AG04449 (cell line): ENCODE measurements around the gene SEMA5A.
A peak's percentile ranks its signal among the peaks of the same experiment; 100 is the strongest.

ENCODE experiments used
- CTCF ChIA-PET: fragments of 350-600 bp; formaldehyde crosslinking; extraction: SDS; loops from one replicate; lab custom pipeline; 2021; ENCODE audit warnings: antibody characterized with exemption; lab: Yijun Ruan, JAX
- POLR2A ChIA-PET: fragments of 400-600, 350-600 bp; formaldehyde crosslinking; extraction: SDS; loops from one replicate; lab custom pipeline; 2020; ENCODE audit warnings: antibody characterized with exemption, inconsistent platforms; lab: Yijun Ruan, JAX
- DNase-seq: peaks from one replicate; pipeline ENCODE4 v3.0.0-alpha.2; 2010; ENCODE audit warnings: low read depth, low spot score
- H3K4me3 ChIP-seq: 2 replicates; pipeline ENCODE4 v1.5.1; 2011; ENCODE audit warnings: low read depth, mild to moderate bottlenecking, control low read depth, low read length
- TF ChIP-seq, protein P1 (sequence below): IDR thresholded peaks from one replicate; pipeline ENCODE4 v1.5.1; 2011; ENCODE audit warnings: mild to moderate bottlenecking, moderate library complexity, low read length, control low read depth, inconsistent platforms; ENCODE audit not compliant: insufficient read depth; ENCODE audit errors: missing control alignments

Gene SEMA5A

DNA sequence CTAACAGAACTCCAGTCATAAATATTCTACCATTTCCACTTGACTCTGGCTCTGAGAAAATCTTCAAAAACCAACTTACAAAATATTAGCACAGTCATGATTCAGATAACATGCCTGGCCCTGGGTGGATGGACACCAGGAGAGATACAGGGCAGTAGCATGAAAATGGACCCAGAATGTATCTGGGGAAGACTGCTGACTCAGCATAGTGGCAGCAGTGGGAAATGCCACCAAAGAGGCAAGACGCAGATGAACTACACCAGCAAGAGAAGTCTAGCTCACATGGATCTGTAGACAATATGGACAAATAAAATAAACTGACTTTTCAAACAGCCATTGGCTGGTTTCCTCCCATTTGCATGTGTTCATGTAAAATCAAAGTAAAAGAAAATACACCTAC lies 359.8 kb downstream of the SEMA5A start:
- H3K4me3 ChIP-seq = no peak overlapping the region
- CTCF ChIA-PET = no interaction called here
- no peak for DNase-seq
- POLR2A ChIA-PET = no interaction called here
- TF ChIP-seq, protein P1, sequence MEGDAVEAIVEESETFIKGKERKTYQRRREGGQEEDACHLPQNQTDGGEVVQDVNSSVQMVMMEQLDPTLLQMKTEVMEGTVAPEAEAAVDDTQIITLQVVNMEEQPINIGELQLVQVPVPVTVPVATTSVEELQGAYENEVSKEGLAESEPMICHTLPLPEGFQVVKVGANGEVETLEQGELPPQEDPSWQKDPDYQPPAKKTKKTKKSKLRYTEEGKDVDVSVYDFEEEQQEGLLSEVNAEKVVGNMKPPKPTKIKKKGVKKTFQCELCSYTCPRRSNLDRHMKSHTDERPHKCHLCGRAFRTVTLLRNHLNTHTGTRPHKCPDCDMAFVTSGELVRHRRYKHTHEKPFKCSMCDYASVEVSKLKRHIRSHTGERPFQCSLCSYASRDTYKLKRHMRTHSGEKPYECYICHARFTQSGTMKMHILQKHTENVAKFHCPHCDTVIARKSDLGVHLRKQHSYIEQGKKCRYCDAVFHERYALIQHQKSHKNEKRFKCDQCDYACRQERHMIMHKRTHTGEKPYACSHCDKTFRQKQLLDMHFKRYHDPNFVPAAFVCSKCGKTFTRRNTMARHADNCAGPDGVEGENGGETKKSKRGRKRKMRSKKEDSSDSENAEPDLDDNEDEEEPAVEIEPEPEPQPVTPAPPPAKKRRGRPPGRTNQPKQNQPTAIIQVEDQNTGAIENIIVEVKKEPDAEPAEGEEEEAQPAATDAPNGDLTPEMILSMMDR = no peak

- no peak overlapping the region for H3K4me3 ChIP-seq
- DNase-seq = no peak
- CTCF ChIA-PET = no interaction called here
- POLR2A ChIA-PET = no interaction called here
- TF ChIP-seq, protein P1 = no peak
Measured at GRCh38 chr5:9183992-9184391, 361.9 kb downstream of the SEMA5A start.

GRCh38 chr5:9182899-9183695 lies 362.8 kb downstream of the SEMA5A start:
- no peak for DNase-seq
- TF ChIP-seq, protein P1 = no peak
- ChIA-PET POLR2A (no interaction called here), CTCF (no interaction called here)
- H3K4me3 ChIP-seq = no peak overlapping the region

GRCh38 chr5:9176641-9177040 lies 369.2 kb downstream of the SEMA5A start:
- CTCF ChIA-PET = no interaction called here
- TF ChIP-seq, protein P1 = no peak
- POLR2A ChIA-PET = no interaction called here
- no peak overlapping the region for H3K4me3 ChIP-seq
- no peak for DNase-seq

DNA sequence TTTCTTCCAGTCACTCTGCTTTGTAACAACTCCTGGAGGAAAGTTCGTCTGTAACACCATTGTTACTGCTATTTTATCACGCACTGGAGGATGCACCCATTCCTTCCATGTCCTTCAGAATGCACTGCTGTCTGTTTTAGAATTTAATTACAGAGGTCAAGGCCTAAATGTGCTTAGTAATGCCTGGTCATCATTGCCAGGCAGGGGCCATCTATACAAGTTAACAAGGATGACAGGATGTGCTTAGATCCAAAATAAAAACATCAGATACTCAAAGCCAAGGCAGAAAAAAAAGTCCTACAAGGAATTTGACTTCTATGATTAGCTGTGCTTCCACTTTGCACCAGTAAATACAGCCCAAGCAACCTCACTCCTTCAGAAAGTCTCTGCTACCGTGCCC lies 371.4 kb downstream of the SEMA5A start:
- H3K4me3 ChIP-seq = no peak overlapping the region
- TF ChIP-seq, protein P1 = no peak
- no peak for DNase-seq
- POLR2A ChIA-PET = no interaction called here
- CTCF ChIA-PET = interaction anchor here (1.9 kb wide), 1 partner anchor 369 kb away, joined by 5 read pairs; no protein-coding TSS in a partner anchor

DNA sequence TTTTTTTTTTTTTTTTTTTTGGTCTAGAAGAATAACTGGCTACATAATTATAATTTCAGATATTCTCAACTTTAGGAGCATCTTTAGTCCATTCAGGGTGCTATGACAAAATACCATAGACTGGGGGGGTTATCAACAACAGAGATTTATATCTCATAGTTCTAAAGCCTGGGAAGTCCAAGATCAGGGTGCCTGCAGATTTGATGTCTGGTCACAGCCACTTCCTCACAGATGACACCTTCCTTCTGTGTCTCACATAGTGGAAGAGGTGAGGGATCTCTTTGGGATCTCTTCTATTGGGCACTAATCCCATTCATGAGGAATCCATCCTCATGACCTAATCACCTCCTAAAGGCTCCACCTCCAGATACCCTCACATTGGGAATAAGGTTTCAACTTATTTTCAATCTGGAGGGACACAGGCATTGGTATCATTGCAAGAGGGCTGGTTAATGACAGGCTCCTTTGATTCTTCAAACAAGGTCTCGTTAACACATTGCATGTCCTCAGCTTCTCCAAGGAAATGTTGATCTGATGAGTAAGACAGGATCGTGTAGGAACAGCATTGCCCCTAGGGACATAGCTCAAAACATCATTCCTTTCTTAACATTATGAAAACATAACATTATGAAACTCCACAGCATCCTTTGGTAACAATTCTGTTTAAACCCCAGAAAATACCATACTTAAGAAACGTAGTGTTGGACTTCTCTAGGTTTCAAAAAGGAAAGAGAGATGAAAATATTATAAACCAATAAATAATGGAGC lies 372.4 kb downstream of the SEMA5A start:
- H3K4me3 ChIP-seq = no peak overlapping the region
- ChIA-PET POLR2A (no interaction called here), CTCF (interaction anchor here (1.9 kb wide), 1 partner anchor 370 kb away, joined by 5 read pairs; no protein-coding TSS in a partner anchor)
- peak; percentile 87 for DNase-seq
- TF ChIP-seq, protein P1 = no peak
